Measurements from ENCODE around the gene ZSWIM6. TPM values are rescaled to one million over a fixed set of nuclear protein-coding genes. Genes with fewer than 3 reads are reported as not detected.

Gene ZSWIM6
- total and polyA plus RNA-seq, 2 donors = 3.7 to 9.0 TPM

GRCh38 chr5:61327760-61328753, 4.0 kb upstream of the ZSWIM6 start:
- Histone ChIP-seq H3K9me3 (ENCODE audit: control insufficient read depth in 2 of 2, insufficient read depth in 1 of 2, low read length in 1 of 2) (no peaks in the 10 kb centered on the region), H3K27me3 (ENCODE audit: control insufficient read depth in 2 of 2, insufficient read depth in 1 of 2, low read length in 1 of 2) (peaks cover 12 to 38% of the 10 kb centered on the region in 2 donors), H3K4me3 (ENCODE audit: low read length in 2 of 2) (no peak overlapping the region), H3K27ac (ENCODE audit: low read depth in 1 of 2, low read length in 1 of 2) (no peak overlapping the region), H3K36me3 (ENCODE audit: control insufficient read depth in 2 of 2, insufficient read depth in 2 of 2, low read length in 1 of 2) (no peaks in the 10 kb centered on the region), H3K4me1 (ENCODE audit: control insufficient read depth in 2 of 2, insufficient read depth in 2 of 2, low read length in 2 of 2) (peaks cover 5 to 13% of the 10 kb centered on the region in 2 donors)
- 86% methylated on average over 6 of the region's 6 CpGs for WGBS
- no peak for DNase-seq (ENCODE audit: low read depth in 6 of 9, low spot score in 9 of 9)

GRCh38 chr5:61328791-61329549, 3.1 kb upstream of the ZSWIM6 start:
- Histone ChIP-seq H3K4me3 (ENCODE audit: low read length in 2 of 2) (no peak overlapping the region), H3K36me3 (ENCODE audit: control insufficient read depth in 2 of 2, insufficient read depth in 2 of 2, low read length in 1 of 2) (no peaks in the 10 kb centered on the region), H3K27me3 (ENCODE audit: control insufficient read depth in 2 of 2, insufficient read depth in 1 of 2, low read length in 1 of 2) (peaks cover 19 to 47% of the 10 kb centered on the region in 2 donors), H3K27ac (ENCODE audit: low read depth in 1 of 2, low read length in 1 of 2) (no peak overlapping the region), H3K4me1 (ENCODE audit: control insufficient read depth in 2 of 2, insufficient read depth in 2 of 2, low read length in 2 of 2) (peaks cover 8 to 13% of the 10 kb centered on the region in 2 donors), H3K9me3 (ENCODE audit: control insufficient read depth in 2 of 2, insufficient read depth in 1 of 2, low read length in 1 of 2) (no peaks in the 10 kb centered on the region)
- WGBS = 94% methylated on average over 7 of the region's 7 CpGs
- DNase-seq (ENCODE audit: low read depth in 6 of 9, low spot score in 9 of 9) = no peak

GRCh38 chr5:61329550-61330128, 2.4 kb upstream of the ZSWIM6 start:
- WGBS = 91% methylated on average over 10 of the region's 10 CpGs

GRCh38 chr5:61330341-61330844, 1.7 kb upstream of the ZSWIM6 start:
- H3K9me3 ChIP-seq (ENCODE audit: control insufficient read depth in 2 of 2, insufficient read depth in 1 of 2, low read length in 1 of 2) = no peaks in the 10 kb centered on the region
- H3K4me1 ChIP-seq (ENCODE audit: control insufficient read depth in 2 of 2, insufficient read depth in 2 of 2, low read length in 2 of 2) = peaks cover 17 to 18% of the 10 kb centered on the region in 2 donors
- H3K27me3 ChIP-seq (ENCODE audit: control insufficient read depth in 2 of 2, insufficient read depth in 1 of 2, low read length in 1 of 2) = peaks cover 33 to 59% of the 10 kb centered on the region in 2 donors
- H3K36me3 ChIP-seq (ENCODE audit: control insufficient read depth in 2 of 2, insufficient read depth in 2 of 2, low read length in 1 of 2) = no peaks in the 10 kb centered on the region
- peak overlapping the region; percentile 56 to 72 for H3K27ac ChIP-seq (ENCODE audit: low read depth in 1 of 2, low read length in 1 of 2)
- peak in 2 of 9 donors; percentile 43 to 67 for DNase-seq (ENCODE audit: low read depth in 6 of 9, low spot score in 9 of 9)
- WGBS = 3% methylated on average over 30 of the region's 30 CpGs
- H3K4me3 ChIP-seq (ENCODE audit: low read length in 2 of 2) = peak overlapping the region; percentile 75 to 91

More at GRCh38 chr5:61329550-61330128, 2.4 kb upstream of the ZSWIM6 start:
- Histone ChIP-seq H3K4me1 (ENCODE audit: control insufficient read depth in 2 of 2, insufficient read depth in 2 of 2, low read length in 2 of 2) (peaks cover 13 to 18% of the 10 kb centered on the region in 2 donors), H3K36me3 (ENCODE audit: control insufficient read depth in 2 of 2, insufficient read depth in 2 of 2, low read length in 1 of 2) (no peaks in the 10 kb centered on the region), H3K27ac (ENCODE audit: low read depth in 1 of 2, low read length in 1 of 2) (no peak overlapping the region), H3K9me3 (ENCODE audit: control insufficient read depth in 2 of 2, insufficient read depth in 1 of 2, low read length in 1 of 2) (no peaks in the 10 kb centered on the region), H3K27me3 (ENCODE audit: control insufficient read depth in 2 of 2, insufficient read depth in 1 of 2, low read length in 1 of 2) (peaks cover 25 to 54% of the 10 kb centered on the region in 2 donors), H3K4me3 (ENCODE audit: low read length in 2 of 2) (no peak overlapping the region)
- DNase-seq (ENCODE audit: low read depth in 6 of 9, low spot score in 9 of 9) = peak in 1 of 9 donors; percentile 18

GRCh38 chr5:61330845-61331406, 1.1 kb upstream of the ZSWIM6 start:
- peak in 7 of 9 donors; percentile 43 to 83 (median 60) for DNase-seq (ENCODE audit: low read depth in 6 of 9, low spot score in 9 of 9)
- WGBS = under 1% methylated on average over 80 of the region's 80 CpGs
- H3K9me3 ChIP-seq (ENCODE audit: control insufficient read depth in 2 of 2, insufficient read depth in 1 of 2, low read length in 1 of 2) = no peaks in the 10 kb centered on the region
- H3K4me1 ChIP-seq (ENCODE audit: control insufficient read depth in 2 of 2, insufficient read depth in 2 of 2, low read length in 2 of 2) = peaks cover 17 to 18% of the 10 kb centered on the region in 2 donors
- H3K4me3 ChIP-seq (ENCODE audit: low read length in 2 of 2) = peak overlapping the region; percentile 75 to 91
- H3K27me3 ChIP-seq (ENCODE audit: control insufficient read depth in 2 of 2, insufficient read depth in 1 of 2, low read length in 1 of 2) = peaks cover 33 to 59% of the 10 kb centered on the region in 2 donors
- peak overlapping the region; percentile 72 to 82 for H3K27ac ChIP-seq (ENCODE audit: low read depth in 1 of 2, low read length in 1 of 2)
- H3K36me3 ChIP-seq (ENCODE audit: control insufficient read depth in 2 of 2, insufficient read depth in 2 of 2, low read length in 1 of 2) = no peaks in the 10 kb centered on the region

GRCh38 chr5:61332358-61332749, 296 bp downstream of the ZSWIM6 start:
- H3K4me1 ChIP-seq (ENCODE audit: control insufficient read depth in 2 of 2, insufficient read depth in 2 of 2, low read length in 2 of 2) = peaks cover 17 to 18% of the 10 kb centered on the region in 2 donors
- H3K36me3 ChIP-seq (ENCODE audit: control insufficient read depth in 2 of 2, insufficient read depth in 2 of 2, low read length in 1 of 2) = no peaks in the 10 kb centered on the region
- peaks cover 33 to 59% of the 10 kb centered on the region in 2 donors for H3K27me3 ChIP-seq (ENCODE audit: control insufficient read depth in 2 of 2, insufficient read depth in 1 of 2, low read length in 1 of 2)
- DNase-seq (ENCODE audit: low read depth in 6 of 9, low spot score in 9 of 9) = peak in 3 of 9 donors; percentile 48 to 61 (median 49)
- under 1% methylated on average over 69 of the region's 69 CpGs for WGBS
- H3K9me3 ChIP-seq (ENCODE audit: control insufficient read depth in 2 of 2, insufficient read depth in 1 of 2, low read length in 1 of 2) = no peaks in the 10 kb centered on the region
- H3K27ac ChIP-seq (ENCODE audit: low read depth in 1 of 2, low read length in 1 of 2) = peak overlapping the region; percentile 62 to 88
- H3K4me3 ChIP-seq (ENCODE audit: low read length in 2 of 2) = peak overlapping the region; percentile 61 to 91

- Histone ChIP-seq H3K4me1 (ENCODE audit: control insufficient read depth in 2 of 2, insufficient read depth in 2 of 2, low read length in 2 of 2) (peaks cover 16 to 17% of the 10 kb centered on the region in 2 donors), H3K4me3 (ENCODE audit: low read length in 2 of 2) (peak overlapping the region; percentile 68 to 91), H3K27ac (ENCODE audit: low read depth in 1 of 2, low read length in 1 of 2) (peak overlapping the region; percentile 37 to 40), H3K27me3 (ENCODE audit: control insufficient read depth in 2 of 2, insufficient read depth in 1 of 2, low read length in 1 of 2) (peaks cover 30 to 59% of the 10 kb centered on the region in 2 donors), H3K9me3 (ENCODE audit: control insufficient read depth in 2 of 2, insufficient read depth in 1 of 2, low read length in 1 of 2) (no peaks in the 10 kb centered on the region), H3K36me3 (ENCODE audit: control insufficient read depth in 2 of 2, insufficient read depth in 2 of 2, low read length in 1 of 2) (no peaks in the 10 kb centered on the region)
- under 1% methylated on average over 61 of the region's 61 CpGs for WGBS
- DNase-seq (ENCODE audit: low read depth in 6 of 9, low spot score in 9 of 9) = peak in 3 of 9 donors; percentile 26 to 37 (median 30)
These were observed 828 bp downstream of the ZSWIM6 start for GRCh38 chr5:61332851-61333320.

- Histone ChIP-seq H3K36me3 (ENCODE audit: control insufficient read depth in 2 of 2, insufficient read depth in 2 of 2, low read length in 1 of 2) (no peaks in the 10 kb centered on the region), H3K9me3 (ENCODE audit: control insufficient read depth in 2 of 2, insufficient read depth in 1 of 2, low read length in 1 of 2) (no peaks in the 10 kb centered on the region), H3K4me3 (ENCODE audit: low read length in 2 of 2) (peak overlapping the region; percentile 68 to 91), H3K27me3 (ENCODE audit: control insufficient read depth in 2 of 2, insufficient read depth in 1 of 2, low read length in 1 of 2) (peaks cover 30 to 53% of the 10 kb centered on the region in 2 donors), H3K27ac (ENCODE audit: low read depth in 1 of 2, low read length in 1 of 2) (peak overlapping the region in 1 of 2 donors; percentile 26), H3K4me1 (ENCODE audit: control insufficient read depth in 2 of 2, insufficient read depth in 2 of 2, low read length in 2 of 2) (peaks cover 16 to 17% of the 10 kb centered on the region in 2 donors)
- WGBS = under 1% methylated on average over 71 of the region's 75 CpGs
- DNase-seq (ENCODE audit: low read depth in 6 of 9, low spot score in 9 of 9) = peak in 2 of 9 donors; percentile 18 to 53
These were observed 1.4 kb downstream of the ZSWIM6 start for GRCh38 chr5:61333321-61333953.
